Measurements from ENCODE around the gene SMPDL3A. TPM values are rescaled to one million over a fixed set of nuclear protein-coding genes. Genes with fewer than 3 reads are reported as not detected.

SMPDL3A gene
- total and polyA plus RNA-seq, 2 of the 13 experiments (the other 11 are each of a cell fraction or from before 2014, with no cell fraction given): 7.8 to 17.3 TPM

GRCh38 chr6:122790423-122791309 is 1.6 kb downstream of the SMPDL3A start (continued):
- TF ChIP-seq, protein P1, sequence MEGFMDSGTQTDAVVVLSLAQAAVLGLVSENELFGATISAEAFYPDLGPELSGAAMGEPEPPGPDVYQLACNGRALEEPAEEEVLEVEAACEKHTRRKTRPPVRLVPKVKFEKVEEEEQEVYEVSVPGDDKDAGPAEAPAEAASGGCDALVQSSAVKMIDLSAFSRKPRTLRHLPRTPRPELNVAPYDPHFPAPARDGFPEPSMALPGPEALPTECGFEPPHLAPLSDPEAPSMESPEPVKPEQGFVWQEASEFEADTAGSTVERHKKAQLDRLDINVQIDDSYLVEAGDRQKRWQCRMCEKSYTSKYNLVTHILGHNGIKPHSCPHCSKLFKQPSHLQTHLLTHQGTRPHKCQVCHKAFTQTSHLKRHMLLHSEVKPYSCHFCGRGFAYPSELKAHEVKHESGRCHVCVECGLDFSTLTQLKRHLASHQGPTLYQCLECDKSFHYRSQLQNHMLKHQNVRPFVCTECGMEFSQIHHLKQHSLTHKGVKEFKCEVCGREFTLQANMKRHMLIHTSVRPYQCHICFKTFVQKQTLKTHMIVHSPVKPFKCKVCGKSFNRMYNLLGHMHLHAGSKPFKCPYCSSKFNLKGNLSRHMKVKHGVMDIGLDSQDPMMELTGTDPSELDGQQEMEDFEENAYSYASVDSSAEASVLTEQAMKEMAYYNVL (CRISPR knock-in tag; IDR thresholded peaks at IDR 0.05; ENCODE audit: borderline replicate concordance): no peak
- no peak for TF ChIP-seq KLF11 (CRISPR knock-in tag; IDR thresholded peaks at IDR 0.05)
- no peak for TF ChIP-seq NFYC (CRISPR knock-in tag; IDR thresholded peaks at IDR 0.05)
- TF ChIP-seq MIER3 (CRISPR knock-in tag; IDR thresholded peaks at IDR 0.05; ENCODE audit: borderline replicate concordance): peak; percentile 62; the same call in 1 of the 2 replicates
- no peak; the same call in 1 of the 2 replicates for TF ChIP-seq ZNF274 (CRISPR knock-in tag; IDR thresholded peaks at IDR 0.05)
- TF ChIP-seq MLX (CRISPR knock-in tag; IDR thresholded peaks at IDR 0.05): peak; percentile 92
- peak; percentile 72; the same call in 1 of the 2 replicates for TF ChIP-seq FOXJ3 (CRISPR knock-in tag; IDR thresholded peaks at IDR 0.05; ENCODE audit: borderline replicate concordance)
- TF ChIP-seq ZBTB1 (CRISPR knock-in tag; IDR thresholded peaks at IDR 0.05; ENCODE audit: borderline replicate concordance): no peak
- TF ChIP-seq ZNF570 (CRISPR knock-in tag; IDR thresholded peaks at IDR 0.05; ENCODE audit: borderline replicate concordance): no peak
- TF ChIP-seq ZNF768 (CRISPR knock-in tag; IDR thresholded peaks at IDR 0.05): no peak
- TF ChIP-seq SP4 (CRISPR knock-in tag; IDR thresholded peaks at IDR 0.05): no peak
- no peak for TF ChIP-seq POLR2AphosphoS2 (IDR thresholded peaks at IDR 0.05; ENCODE audit: low read depth, low read length)
- no peak for TF ChIP-seq ZNF124 (CRISPR knock-in tag; IDR thresholded peaks at IDR 0.05)
- TF ChIP-seq ATRX (CRISPR knock-in tag; IDR thresholded peaks at IDR 0.05; ENCODE audit: borderline replicate concordance): no peak
- TF ChIP-seq, protein P2, sequence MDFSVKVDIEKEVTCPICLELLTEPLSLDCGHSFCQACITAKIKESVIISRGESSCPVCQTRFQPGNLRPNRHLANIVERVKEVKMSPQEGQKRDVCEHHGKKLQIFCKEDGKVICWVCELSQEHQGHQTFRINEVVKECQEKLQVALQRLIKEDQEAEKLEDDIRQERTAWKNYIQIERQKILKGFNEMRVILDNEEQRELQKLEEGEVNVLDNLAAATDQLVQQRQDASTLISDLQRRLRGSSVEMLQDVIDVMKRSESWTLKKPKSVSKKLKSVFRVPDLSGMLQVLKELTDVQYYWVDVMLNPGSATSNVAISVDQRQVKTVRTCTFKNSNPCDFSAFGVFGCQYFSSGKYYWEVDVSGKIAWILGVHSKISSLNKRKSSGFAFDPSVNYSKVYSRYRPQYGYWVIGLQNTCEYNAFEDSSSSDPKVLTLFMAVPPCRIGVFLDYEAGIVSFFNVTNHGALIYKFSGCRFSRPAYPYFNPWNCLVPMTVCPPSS (IDR thresholded peaks at IDR 0.05): no peak
- TF ChIP-seq, protein P3, sequence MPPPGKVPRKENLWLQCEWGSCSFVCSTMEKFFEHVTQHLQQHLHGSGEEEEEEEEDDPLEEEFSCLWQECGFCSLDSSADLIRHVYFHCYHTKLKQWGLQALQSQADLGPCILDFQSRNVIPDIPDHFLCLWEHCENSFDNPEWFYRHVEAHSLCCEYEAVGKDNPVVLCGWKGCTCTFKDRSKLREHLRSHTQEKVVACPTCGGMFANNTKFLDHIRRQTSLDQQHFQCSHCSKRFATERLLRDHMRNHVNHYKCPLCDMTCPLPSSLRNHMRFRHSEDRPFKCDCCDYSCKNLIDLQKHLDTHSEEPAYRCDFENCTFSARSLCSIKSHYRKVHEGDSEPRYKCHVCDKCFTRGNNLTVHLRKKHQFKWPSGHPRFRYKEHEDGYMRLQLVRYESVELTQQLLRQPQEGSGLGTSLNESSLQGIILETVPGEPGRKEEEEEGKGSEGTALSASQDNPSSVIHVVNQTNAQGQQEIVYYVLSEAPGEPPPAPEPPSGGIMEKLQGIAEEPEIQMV (CRISPR knock-in tag; IDR thresholded peaks at IDR 0.05; ENCODE audit: low read depth): no peak
- TF ChIP-seq ZBTB7A (CRISPR knock-in tag; IDR thresholded peaks at IDR 0.05): no peak
- TF ChIP-seq CSRNP1 (CRISPR knock-in tag; IDR thresholded peaks at IDR 0.05): no peak
